ENCODE measurements around the gene ATP5F1B.

DNA sequence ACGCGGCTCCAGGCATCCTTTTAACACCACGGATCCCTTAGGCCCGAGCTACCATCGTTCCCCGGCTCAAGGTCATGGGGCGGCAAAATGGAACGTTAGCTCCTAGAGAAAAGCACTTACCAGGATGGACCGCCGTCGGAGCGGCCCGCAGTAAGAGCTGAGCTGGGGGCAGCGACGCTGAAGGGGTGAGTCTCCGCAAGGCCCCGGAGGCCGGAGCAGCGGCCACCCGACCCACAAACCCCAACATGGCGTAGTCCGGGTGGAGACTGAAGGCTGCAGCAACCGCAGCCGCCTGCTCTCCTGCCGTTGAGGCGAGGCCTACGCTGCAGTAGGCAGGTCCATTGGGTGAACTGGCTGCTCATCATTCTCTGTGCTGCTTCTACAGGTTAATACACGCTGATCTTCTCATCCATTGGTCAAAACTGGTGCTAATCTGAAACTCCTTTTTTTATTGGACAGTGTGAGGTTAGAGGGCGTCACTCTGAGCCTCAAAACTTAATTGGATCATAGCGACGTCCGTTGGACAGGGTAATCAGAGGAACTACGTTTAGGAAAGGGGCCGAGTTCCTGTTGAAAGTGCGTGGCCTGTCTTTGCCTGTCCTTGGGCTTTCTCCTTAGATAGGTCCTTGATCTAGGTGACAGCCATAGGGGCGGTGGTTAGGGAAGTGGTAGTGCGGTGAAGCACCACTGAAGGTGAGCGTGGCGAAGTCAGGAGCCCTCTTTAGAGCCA, at the start of gene ATP5F1B:
- TF ChIP-seq, protein P1, sequence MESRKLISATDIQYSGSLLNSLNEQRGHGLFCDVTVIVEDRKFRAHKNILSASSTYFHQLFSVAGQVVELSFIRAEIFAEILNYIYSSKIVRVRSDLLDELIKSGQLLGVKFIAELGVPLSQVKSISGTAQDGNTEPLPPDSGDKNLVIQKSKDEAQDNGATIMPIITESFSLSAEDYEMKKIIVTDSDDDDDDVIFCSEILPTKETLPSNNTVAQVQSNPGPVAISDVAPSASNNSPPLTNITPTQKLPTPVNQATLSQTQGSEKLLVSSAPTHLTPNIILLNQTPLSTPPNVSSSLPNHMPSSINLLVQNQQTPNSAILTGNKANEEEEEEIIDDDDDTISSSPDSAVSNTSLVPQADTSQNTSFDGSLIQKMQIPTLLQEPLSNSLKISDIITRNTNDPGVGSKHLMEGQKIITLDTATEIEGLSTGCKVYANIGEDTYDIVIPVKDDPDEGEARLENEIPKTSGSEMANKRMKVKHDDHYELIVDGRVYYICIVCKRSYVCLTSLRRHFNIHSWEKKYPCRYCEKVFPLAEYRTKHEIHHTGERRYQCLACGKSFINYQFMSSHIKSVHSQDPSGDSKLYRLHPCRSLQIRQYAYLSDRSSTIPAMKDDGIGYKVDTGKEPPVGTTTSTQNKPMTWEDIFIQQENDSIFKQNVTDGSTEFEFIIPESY (CRISPR knock-in tag; IDR thresholded peaks at IDR 0.05), result 0 out of 2 replicates have a peak, but pooled peaks have one; percentile 50
- TF ChIP-seq AFF4 (CRISPR knock-in tag; IDR thresholded peaks at IDR 0.05) (no peak; the same call in none of the 2 replicates), EZH2 (IDR thresholded peaks at IDR 0.05; ENCODE audit: borderline replicate concordance, low read depth, low read length) (no peak), RBBP5 (IDR thresholded peaks at IDR 0.05; ENCODE audit: borderline replicate concordance, insufficient read depth, low read length, poor library complexity, severe bottlenecking) (peak; percentile 94), ZNF263 (CRISPR knock-in tag; IDR thresholded peaks at IDR 0.05; ENCODE audit: borderline replicate concordance) (0 out of 2 replicates have a peak, but pooled peaks have one; percentile 58), POLR2A (conservative IDR thresholded peaks at IDR 0.05) (peak; percentile 99), RFX1 (IDR thresholded peaks at IDR 0.05) (no peak; the same call in 1 of the 2 replicates), DPF2 (IDR thresholded peaks at IDR 0.05) (no peak; the same call in none of the 2 replicates), XRCC5 (IDR thresholded peaks at IDR 0.05; ENCODE audit: low read depth, low read length) (peak; percentile 34; the same call in 1 of the 2 replicates), SMARCA4 (IDR thresholded peaks at IDR 0.05) (no peak), EP300 (IDR thresholded peaks at IDR 0.05; ENCODE audit: low read length) (peak; percentile 14; the same call in 1 of the 2 replicates)
- TF ChIP-seq, protein P2, sequence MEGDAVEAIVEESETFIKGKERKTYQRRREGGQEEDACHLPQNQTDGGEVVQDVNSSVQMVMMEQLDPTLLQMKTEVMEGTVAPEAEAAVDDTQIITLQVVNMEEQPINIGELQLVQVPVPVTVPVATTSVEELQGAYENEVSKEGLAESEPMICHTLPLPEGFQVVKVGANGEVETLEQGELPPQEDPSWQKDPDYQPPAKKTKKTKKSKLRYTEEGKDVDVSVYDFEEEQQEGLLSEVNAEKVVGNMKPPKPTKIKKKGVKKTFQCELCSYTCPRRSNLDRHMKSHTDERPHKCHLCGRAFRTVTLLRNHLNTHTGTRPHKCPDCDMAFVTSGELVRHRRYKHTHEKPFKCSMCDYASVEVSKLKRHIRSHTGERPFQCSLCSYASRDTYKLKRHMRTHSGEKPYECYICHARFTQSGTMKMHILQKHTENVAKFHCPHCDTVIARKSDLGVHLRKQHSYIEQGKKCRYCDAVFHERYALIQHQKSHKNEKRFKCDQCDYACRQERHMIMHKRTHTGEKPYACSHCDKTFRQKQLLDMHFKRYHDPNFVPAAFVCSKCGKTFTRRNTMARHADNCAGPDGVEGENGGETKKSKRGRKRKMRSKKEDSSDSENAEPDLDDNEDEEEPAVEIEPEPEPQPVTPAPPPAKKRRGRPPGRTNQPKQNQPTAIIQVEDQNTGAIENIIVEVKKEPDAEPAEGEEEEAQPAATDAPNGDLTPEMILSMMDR (IDR thresholded peaks at IDR 0.05 in 2 of 3, conservative IDR thresholded peaks at IDR 0.05 in 1 of 3; ENCODE audit: insufficient read depth in 2 of 3, low read depth in 1 of 3, low read length in 3 of 3), result no peak; a peak in 1 of 6 replicates
- TF ChIP-seq, protein P3, sequence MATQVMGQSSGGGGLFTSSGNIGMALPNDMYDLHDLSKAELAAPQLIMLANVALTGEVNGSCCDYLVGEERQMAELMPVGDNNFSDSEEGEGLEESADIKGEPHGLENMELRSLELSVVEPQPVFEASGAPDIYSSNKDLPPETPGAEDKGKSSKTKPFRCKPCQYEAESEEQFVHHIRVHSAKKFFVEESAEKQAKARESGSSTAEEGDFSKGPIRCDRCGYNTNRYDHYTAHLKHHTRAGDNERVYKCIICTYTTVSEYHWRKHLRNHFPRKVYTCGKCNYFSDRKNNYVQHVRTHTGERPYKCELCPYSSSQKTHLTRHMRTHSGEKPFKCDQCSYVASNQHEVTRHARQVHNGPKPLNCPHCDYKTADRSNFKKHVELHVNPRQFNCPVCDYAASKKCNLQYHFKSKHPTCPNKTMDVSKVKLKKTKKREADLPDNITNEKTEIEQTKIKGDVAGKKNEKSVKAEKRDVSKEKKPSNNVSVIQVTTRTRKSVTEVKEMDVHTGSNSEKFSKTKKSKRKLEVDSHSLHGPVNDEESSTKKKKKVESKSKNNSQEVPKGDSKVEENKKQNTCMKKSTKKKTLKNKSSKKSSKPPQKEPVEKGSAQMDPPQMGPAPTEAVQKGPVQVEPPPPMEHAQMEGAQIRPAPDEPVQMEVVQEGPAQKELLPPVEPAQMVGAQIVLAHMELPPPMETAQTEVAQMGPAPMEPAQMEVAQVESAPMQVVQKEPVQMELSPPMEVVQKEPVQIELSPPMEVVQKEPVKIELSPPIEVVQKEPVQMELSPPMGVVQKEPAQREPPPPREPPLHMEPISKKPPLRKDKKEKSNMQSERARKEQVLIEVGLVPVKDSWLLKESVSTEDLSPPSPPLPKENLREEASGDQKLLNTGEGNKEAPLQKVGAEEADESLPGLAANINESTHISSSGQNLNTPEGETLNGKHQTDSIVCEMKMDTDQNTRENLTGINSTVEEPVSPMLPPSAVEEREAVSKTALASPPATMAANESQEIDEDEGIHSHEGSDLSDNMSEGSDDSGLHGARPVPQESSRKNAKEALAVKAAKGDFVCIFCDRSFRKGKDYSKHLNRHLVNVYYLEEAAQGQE (IDR thresholded peaks at IDR 0.05; ENCODE audit: borderline replicate concordance), result no peak
- TF ChIP-seq, protein P3 (CRISPR knock-in tag; IDR thresholded peaks at IDR 0.05; ENCODE audit: low read depth), result no peak
